Measurements from ENCODE around the gene C1R.

- no peak for TF ChIP-seq CTCF (IDR thresholded peaks at IDR 0.05; ENCODE audit: low read depth, low read length)
- TF ChIP-seq EZH2phosphoT487 (IDR thresholded peaks at IDR 0.05; ENCODE audit: low read depth) = no peak
Measured at GRCh38 chr12:7047306-7047705, 44.9 kb downstream of the C1R start.
